Activated CD4-positive, alpha-beta T cell treated with anti-CD3 and anti-CD28 coated beads, Interleukin-2, Interleukin-4, amounts not matched to agents 100 ng/mL and 50 ng/mL, durations not matched to agents 16 hours and 8 hours (primary cell): ENCODE measurements around the gene AKIRIN1.
"Not testable (repeated sequence)": the region's sequence is repeated elsewhere in the genome, so short reads cannot be mapped to it uniquely, and the experiment has no call there.

Experiments
- DNase-seq: peaks from one replicate; pipeline ENCODE4 v3.0.0-alpha.2; 2020; ENCODE audit warnings: low spot score

Gene AKIRIN1

GRCh38 chr1:38990738-38991637, at the start of gene AKIRIN1:
TSS of gene AKIRIN1 (plus strand) at chr1:38991276. CDS start at chr1:38991381, 105 bp downstream.
- DNase-seq, result peak; percentile 99

- DNase-seq, result no peak
These were observed 49.5 kb upstream of the AKIRIN1 start, which contains the start of gene RHBDL2 for GRCh38 chr1:38941527-38942019. TSS of gene RHBDL2 (minus strand) at chr1:38941830. CDS start at chr1:38919212, 22,618 bp downstream.

- no peak for DNase-seq
These were observed 48.2 kb upstream of the AKIRIN1 start for GRCh38 chr1:38942664-38943428.

GRCh38 chr1:38944547-38944946, 46.5 kb upstream of the AKIRIN1 start:
- no peak for DNase-seq

GRCh38 chr1:38950553-38950952, 40.5 kb upstream of the AKIRIN1 start:
- no peak for DNase-seq

GRCh38 chr1:38953433-38953860, 37.6 kb upstream of the AKIRIN1 start:
- peak; percentile 14 for DNase-seq

GRCh38 chr1:38958967-38959366, 32.1 kb upstream of the AKIRIN1 start:
- DNase-seq, result no peak

- DNase-seq, result no peak
These were observed 29.0 kb upstream of the AKIRIN1 start for GRCh38 chr1:38962113-38962512.

- DNase-seq, result no peak
These were observed 28.5 kb upstream of the AKIRIN1 start for GRCh38 chr1:38962560-38962959.

- DNase-seq, result peak; percentile 16
These were observed 26.9 kb upstream of the AKIRIN1 start for GRCh38 chr1:38964140-38964548.

- DNase-seq, result not testable (repeated sequence)
These were observed 17.9 kb upstream of the AKIRIN1 start for GRCh38 chr1:38973145-38973544.

- no peak for DNase-seq
These were observed 17.2 kb upstream of the AKIRIN1 start for GRCh38 chr1:38973659-38974437.

GRCh38 chr1:38977399-38978244, 13.5 kb upstream of the AKIRIN1 start:
- peak; percentile 33 for DNase-seq

- not testable (repeated sequence) for DNase-seq
These were observed 12.9 kb upstream of the AKIRIN1 start for GRCh38 chr1:38978245-38978542.

- DNase-seq, result not testable (repeated sequence)
These were observed 11.7 kb upstream of the AKIRIN1 start for GRCh38 chr1:38979380-38979779.

GRCh38 chr1:38989979-38990378, 1.1 kb upstream of the AKIRIN1 start:
- DNase-seq, result no peak

GRCh38 chr1:38990386-38990737, 714 bp upstream of the AKIRIN1 start:
- DNase-seq, result no peak

- DNase-seq, result no peak
These were observed 749 bp downstream of the AKIRIN1 start for GRCh38 chr1:38991638-38992411.

GRCh38 chr1:38992412-38993111, 1.5 kb downstream of the AKIRIN1 start:
- DNase-seq, result peak; percentile 22

- no peak for DNase-seq
These were observed 3.1 kb downstream of the AKIRIN1 start for GRCh38 chr1:38994196-38994595.
